SK-N-SH (cell line): ENCODE results near the gene TKTL1.

Experiments
- CHD2 ChIP-seq: fragments of 150-350 bp; IDR thresholded peaks from 2 replicates; pipeline ENCODE4 v1.6.1; 2018; ENCODE audit warnings: low read length; ENCODE audit not compliant: partially characterized antibody
- FOSL2 ChIP-seq: IDR thresholded peaks from 2 replicates; pipeline ENCODE4 v1.4.0; 2012; ENCODE audit warnings: low read depth, mild to moderate bottlenecking, moderate library complexity, borderline replicate concordance
- FOXJ3 ChIP-seq: sonication (generic); formaldehyde crosslinking; IDR thresholded peaks from 2 replicates; pipeline ENCODE4 v1.5.1; 2020; ENCODE audit warnings: mild to moderate bottlenecking, missing genetic modification reagents
- FOXM1 ChIP-seq: IDR thresholded peaks from 2 replicates; pipeline ENCODE4 v1.4.0; 2012; ENCODE audit warnings: low read depth, mild to moderate bottlenecking
- POLR2AphosphoS5 ChIP-seq: IDR thresholded peaks from 2 replicates; pipeline ENCODE4 v1.6.1; 2012; ENCODE audit warnings: low read depth, low read length
- RCOR1 ChIP-seq: fragments of 150-350 bp; IDR thresholded peaks from 2 replicates; pipeline ENCODE4 v1.6.1; 2017; ENCODE audit warnings: antibody characterized with exemption, low read length
- RXRA ChIP-seq: IDR thresholded peaks from 2 replicates; pipeline ENCODE4 v1.4.0; 2012; ENCODE audit warnings: low read depth, mild to moderate bottlenecking, borderline replicate concordance
- SIN3A ChIP-seq: IDR thresholded peaks from 2 replicates; pipeline ENCODE4 v1.6.1; 2012; ENCODE audit warnings: low read depth, mild to moderate bottlenecking, low read length, moderate library complexity, borderline replicate concordance
- SMC3 ChIP-seq: IDR thresholded peaks from 2 replicates; pipeline ENCODE4 v1.6.1; 2012; ENCODE audit warnings: low read depth, low read length, improper control_type of control experiment
- TF ChIP-seq, protein P1 (sequence below): fragments of 200-600 bp; sonication (generic); IDR thresholded peaks from 2 replicates; pipeline ENCODE4 v1.6.1; 2017; ENCODE audit warnings: antibody characterized with exemption, mild to moderate bottlenecking, moderate library complexity
- TF ChIP-seq, protein P2 (sequence below): fragments of 150-350 bp; IDR thresholded peaks from 2 replicates; pipeline ENCODE4 v1.6.1; 2016; ENCODE audit warnings: mild to moderate bottlenecking, low read depth, low read length
- TF ChIP-seq, protein P3 (sequence below): IDR thresholded peaks from 2 replicates; pipeline ENCODE4 v1.6.1; 2012; ENCODE audit warnings: mild to moderate bottlenecking, low read depth, low read length, moderate library complexity
- TF ChIP-seq, protein P4 (sequence below): IDR thresholded peaks from 2 replicates; pipeline ENCODE4; 2012
- TF ChIP-seq, protein P5 (sequence below): IDR thresholded peaks from 2 replicates; pipeline ENCODE4 v1.4.0; 2012; ENCODE audit warnings: low read depth

DNA sequence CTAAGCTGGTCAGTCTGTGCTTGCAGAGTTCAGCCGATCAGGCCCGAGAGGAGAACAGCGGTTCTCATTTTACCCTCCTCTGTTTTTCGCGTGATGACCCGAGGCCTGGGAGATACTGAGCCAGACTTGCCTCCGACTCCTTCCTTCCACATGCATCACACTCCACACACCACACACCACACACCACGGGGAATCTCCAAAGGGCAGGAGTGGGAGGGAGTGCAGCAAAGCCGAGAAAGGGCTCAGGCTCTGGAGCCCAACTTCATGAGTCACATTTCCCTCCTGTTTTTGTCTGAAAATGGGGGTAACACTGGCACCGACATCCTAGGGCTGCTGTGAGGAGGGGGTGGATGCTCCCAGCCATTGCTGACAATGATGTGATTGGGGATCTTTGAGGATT is 38.9 kb downstream of the TKTL1 start:
- TF ChIP-seq POLR2AphosphoS5 (no peak), FOXM1 (no peak), RCOR1 (no peak), SIN3A (no peak), SMC3 (no peak), RXRA (no peak), FOXJ3 (no peak), CHD2 (no peak), FOSL2 (no peak)
- TF ChIP-seq, protein P1, sequence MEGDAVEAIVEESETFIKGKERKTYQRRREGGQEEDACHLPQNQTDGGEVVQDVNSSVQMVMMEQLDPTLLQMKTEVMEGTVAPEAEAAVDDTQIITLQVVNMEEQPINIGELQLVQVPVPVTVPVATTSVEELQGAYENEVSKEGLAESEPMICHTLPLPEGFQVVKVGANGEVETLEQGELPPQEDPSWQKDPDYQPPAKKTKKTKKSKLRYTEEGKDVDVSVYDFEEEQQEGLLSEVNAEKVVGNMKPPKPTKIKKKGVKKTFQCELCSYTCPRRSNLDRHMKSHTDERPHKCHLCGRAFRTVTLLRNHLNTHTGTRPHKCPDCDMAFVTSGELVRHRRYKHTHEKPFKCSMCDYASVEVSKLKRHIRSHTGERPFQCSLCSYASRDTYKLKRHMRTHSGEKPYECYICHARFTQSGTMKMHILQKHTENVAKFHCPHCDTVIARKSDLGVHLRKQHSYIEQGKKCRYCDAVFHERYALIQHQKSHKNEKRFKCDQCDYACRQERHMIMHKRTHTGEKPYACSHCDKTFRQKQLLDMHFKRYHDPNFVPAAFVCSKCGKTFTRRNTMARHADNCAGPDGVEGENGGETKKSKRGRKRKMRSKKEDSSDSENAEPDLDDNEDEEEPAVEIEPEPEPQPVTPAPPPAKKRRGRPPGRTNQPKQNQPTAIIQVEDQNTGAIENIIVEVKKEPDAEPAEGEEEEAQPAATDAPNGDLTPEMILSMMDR: no peak
- TF ChIP-seq, protein P2, sequence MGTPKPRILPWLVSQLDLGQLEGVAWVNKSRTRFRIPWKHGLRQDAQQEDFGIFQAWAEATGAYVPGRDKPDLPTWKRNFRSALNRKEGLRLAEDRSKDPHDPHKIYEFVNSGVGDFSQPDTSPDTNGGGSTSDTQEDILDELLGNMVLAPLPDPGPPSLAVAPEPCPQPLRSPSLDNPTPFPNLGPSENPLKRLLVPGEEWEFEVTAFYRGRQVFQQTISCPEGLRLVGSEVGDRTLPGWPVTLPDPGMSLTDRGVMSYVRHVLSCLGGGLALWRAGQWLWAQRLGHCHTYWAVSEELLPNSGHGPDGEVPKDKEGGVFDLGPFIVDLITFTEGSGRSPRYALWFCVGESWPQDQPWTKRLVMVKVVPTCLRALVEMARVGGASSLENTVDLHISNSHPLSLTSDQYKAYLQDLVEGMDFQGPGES: no peak
- TF ChIP-seq, protein P3, sequence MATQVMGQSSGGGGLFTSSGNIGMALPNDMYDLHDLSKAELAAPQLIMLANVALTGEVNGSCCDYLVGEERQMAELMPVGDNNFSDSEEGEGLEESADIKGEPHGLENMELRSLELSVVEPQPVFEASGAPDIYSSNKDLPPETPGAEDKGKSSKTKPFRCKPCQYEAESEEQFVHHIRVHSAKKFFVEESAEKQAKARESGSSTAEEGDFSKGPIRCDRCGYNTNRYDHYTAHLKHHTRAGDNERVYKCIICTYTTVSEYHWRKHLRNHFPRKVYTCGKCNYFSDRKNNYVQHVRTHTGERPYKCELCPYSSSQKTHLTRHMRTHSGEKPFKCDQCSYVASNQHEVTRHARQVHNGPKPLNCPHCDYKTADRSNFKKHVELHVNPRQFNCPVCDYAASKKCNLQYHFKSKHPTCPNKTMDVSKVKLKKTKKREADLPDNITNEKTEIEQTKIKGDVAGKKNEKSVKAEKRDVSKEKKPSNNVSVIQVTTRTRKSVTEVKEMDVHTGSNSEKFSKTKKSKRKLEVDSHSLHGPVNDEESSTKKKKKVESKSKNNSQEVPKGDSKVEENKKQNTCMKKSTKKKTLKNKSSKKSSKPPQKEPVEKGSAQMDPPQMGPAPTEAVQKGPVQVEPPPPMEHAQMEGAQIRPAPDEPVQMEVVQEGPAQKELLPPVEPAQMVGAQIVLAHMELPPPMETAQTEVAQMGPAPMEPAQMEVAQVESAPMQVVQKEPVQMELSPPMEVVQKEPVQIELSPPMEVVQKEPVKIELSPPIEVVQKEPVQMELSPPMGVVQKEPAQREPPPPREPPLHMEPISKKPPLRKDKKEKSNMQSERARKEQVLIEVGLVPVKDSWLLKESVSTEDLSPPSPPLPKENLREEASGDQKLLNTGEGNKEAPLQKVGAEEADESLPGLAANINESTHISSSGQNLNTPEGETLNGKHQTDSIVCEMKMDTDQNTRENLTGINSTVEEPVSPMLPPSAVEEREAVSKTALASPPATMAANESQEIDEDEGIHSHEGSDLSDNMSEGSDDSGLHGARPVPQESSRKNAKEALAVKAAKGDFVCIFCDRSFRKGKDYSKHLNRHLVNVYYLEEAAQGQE: no peak
- TF ChIP-seq, protein P4, sequence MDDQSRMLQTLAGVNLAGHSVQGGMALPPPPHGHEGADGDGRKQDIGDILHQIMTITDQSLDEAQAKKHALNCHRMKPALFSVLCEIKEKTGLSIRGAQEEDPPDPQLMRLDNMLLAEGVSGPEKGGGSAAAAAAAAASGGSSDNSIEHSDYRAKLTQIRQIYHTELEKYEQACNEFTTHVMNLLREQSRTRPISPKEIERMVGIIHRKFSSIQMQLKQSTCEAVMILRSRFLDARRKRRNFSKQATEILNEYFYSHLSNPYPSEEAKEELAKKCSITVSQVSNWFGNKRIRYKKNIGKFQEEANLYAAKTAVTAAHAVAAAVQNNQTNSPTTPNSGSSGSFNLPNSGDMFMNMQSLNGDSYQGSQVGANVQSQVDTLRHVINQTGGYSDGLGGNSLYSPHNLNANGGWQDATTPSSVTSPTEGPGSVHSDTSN: no peak
- TF ChIP-seq, protein P5, sequence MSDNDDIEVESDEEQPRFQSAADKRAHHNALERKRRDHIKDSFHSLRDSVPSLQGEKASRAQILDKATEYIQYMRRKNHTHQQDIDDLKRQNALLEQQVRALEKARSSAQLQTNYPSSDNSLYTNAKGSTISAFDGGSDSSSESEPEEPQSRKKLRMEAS: no peak
